K562 (cell line): ENCODE measurements around the gene ARFRP1. TPM values are rescaled to one million over a fixed set of nuclear protein-coding genes. Genes with fewer than 3 reads are reported as not detected.

Experiments used
- ARID1B ChIP-seq: fragments of 450-650 bp; IDR thresholded peaks from 2 replicates; pipeline ENCODE4 v1.6.1; 2016; ENCODE audit warnings: antibody characterized with exemption, mild to moderate bottlenecking, inconsistent platforms
- DDX20 ChIP-seq: fragments of 450-650 bp; IDR thresholded peaks from 2 replicates; pipeline ENCODE4 v1.6.1; 2016; ENCODE audit warnings: missing genetic modification characterization, low read depth, mild to moderate bottlenecking, missing compliant biosample characterization, moderate library complexity
- DNMT1 ChIP-seq: fragments of 450-650 bp; IDR thresholded peaks from 2 replicates; pipeline ENCODE4 v1.6.1; 2016; ENCODE audit warnings: antibody characterized with exemption, mild to moderate bottlenecking
- E2F1 ChIP-seq: sonication (generic); formaldehyde crosslinking; IDR thresholded peaks from 2 replicates; pipeline ENCODE4 v1.8.1; 2023; ENCODE audit warnings: mild to moderate bottlenecking, missing genetic modification reagents, moderate library complexity
- E2F5 ChIP-seq: sonication (generic); formaldehyde crosslinking; IDR thresholded peaks from 2 replicates; pipeline ENCODE4 v1.8.0; 2022; ENCODE audit warnings: mild to moderate bottlenecking, missing genetic modification reagents
- GATAD2A ChIP-seq: fragments of 450-650 bp; IDR thresholded peaks from 2 replicates; pipeline ENCODE4 v1.6.1; 2017
- HNRNPLL ChIP-seq: fragments of 200-400 bp; formaldehyde crosslinking; IDR thresholded peaks from 2 replicates; pipeline ENCODE4 v1.6.1; 2017; ENCODE audit warnings: low read length, low read depth, mild to moderate bottlenecking; ENCODE audit not compliant: poor library complexity, severe bottlenecking
- KDM5B ChIP-seq: fragments of 200-600 bp; sonication (generic); IDR thresholded peaks from 2 replicates; pipeline ENCODE4 v1.6.1; 2012; ENCODE audit warnings: low read depth, mild to moderate bottlenecking, moderate library complexity, low read length, control low read depth, inconsistent platforms; ENCODE audit not compliant: insufficient replicate concordance
- MBD2 ChIP-seq: sonication (generic); IDR thresholded peaks from 2 replicates; pipeline ENCODE4 v1.6.1; 2016; ENCODE audit warnings: low read depth, borderline replicate concordance
- MCM5 ChIP-seq: fragments of 450-650 bp; IDR thresholded peaks from 2 replicates; pipeline ENCODE4 v1.6.1; 2016; ENCODE audit warnings: low read depth
- NR2F6 ChIP-seq: fragments of 450-650 bp; formaldehyde crosslinking; IDR thresholded peaks from 2 replicates; pipeline ENCODE4 v1.4.0; 2020; ENCODE audit warnings: mild to moderate bottlenecking
- PHB ChIP-seq: fragments of 250-450 bp; sonication (Bioruptor Pico); IDR thresholded peaks from 2 replicates; pipeline ENCODE4 v1.5.0; 2021
- RBM17 ChIP-seq: fragments of 200-400 bp; formaldehyde crosslinking; IDR thresholded peaks from 2 replicates; pipeline ENCODE4 v1.6.1; 2017; ENCODE audit warnings: low read depth, mild to moderate bottlenecking, low read length, borderline replicate concordance
- RBM34 ChIP-seq: fragments of 200-400 bp; formaldehyde crosslinking; IDR thresholded peaks from 2 replicates; pipeline ENCODE4 v1.6.1; 2018; ENCODE audit warnings: low read length, borderline replicate concordance; ENCODE audit not compliant: insufficient read depth
- SMARCC2 ChIP-seq: fragments of 450-650 bp; IDR thresholded peaks from 2 replicates; pipeline ENCODE4 v1.6.1; 2017; ENCODE audit warnings: antibody characterized with exemption, moderate library complexity, mild to moderate bottlenecking, low read depth
- SNAPC5 ChIP-seq: fragments of 250-450 bp; sonication (Bioruptor Pico); IDR thresholded peaks from 2 replicates; pipeline ENCODE4 v1.8.0; 2021; ENCODE audit warnings: moderate library complexity, mild to moderate bottlenecking, inconsistent platforms
- USF1 ChIP-seq: sonication (generic); formaldehyde crosslinking; IDR thresholded peaks from 2 replicates; pipeline ENCODE4 v1.9.0; 2022; ENCODE audit warnings: mild to moderate bottlenecking, missing genetic modification reagents
- ZNF740 ChIP-seq, 3 experiments: fragments of 200-800 bp in 1 of 3; sonication (Bioruptor generic) in 1 of 3; sonication (generic) in 1 of 3; formaldehyde crosslinking in 1 of 3; IDR thresholded peaks; 2 replicates each; pipeline versions ENCODE4 v1.6.1 to v1.8.0; 2016 to 2022; ENCODE audit warnings: mild to moderate bottlenecking in 2 of 3, missing compliant biosample characterization in 2 of 3, missing genetic modification characterization in 2 of 3, missing genetic modification reagents in 1 of 3
- ZNF778 ChIP-seq: fragments of 450-650 bp; formaldehyde crosslinking; IDR thresholded peaks from 2 replicates; pipeline ENCODE4 v1.4.0; 2020; ENCODE audit warnings: mild to moderate bottlenecking, moderate library complexity
- polyA plus RNA-seq, 8 experiments: library from polyadenylated mRNA; depleted of rRNA in 4 of 8; stranded (reverse) in 5 of 8; unstranded in 3 of 8; fragments of >200 nt; fragmentation: Nextera tagmentation in 2 of 8; fragmentation: Illumina TruSeq in 1 of 8; extraction: Ambion mirVana in 2 of 8; extraction: Trizol in 1 of 8; gene quantifications; 2 replicates each; pipeline versions ENCODE4 v1.2.1 to v1.2.3, GENCODE V29; 2011 to 2014; ENCODE audit warnings: inconsistent platforms in 1 of 8, missing spikeins in 1 of 8
- total RNA-seq, 7 experiments: library from RNA; depleted of rRNA in 6 of 7; stranded (reverse); fragments of >200 nt in 6 of 7; fragmentation: Illumina TruSeq in 2 of 7; extraction: Trizol in 2 of 7; gene quantifications; 2 replicates each; pipeline versions ENCODE4 v1.2.1 to v1.2.3, GENCODE V29; 2011 to 2021; ENCODE audit warnings: low replicate concordance in 1 of 7

ARFRP1 gene
- total and polyA plus RNA-seq, 9 of the 15 experiments (the other 6 are each of a cell fraction or from before 2014, with no cell fraction given), result 2.2 to 78.9 (median 37.3) TPM

- TF ChIP-seq USF1 (CRISPR knock-in tag) (no peak), KDM5B (peak; percentile 37), RBM17 (no peak), SMARCC2 (no peak; the same call in 1 of the 2 replicates), ZNF740 (CRISPR knock-in tag; IDR thresholded peaks at IDR 0.05) (no peak), ZNF740 (tag; IDR thresholded peaks at IDR 0.05) (no peak), PHB (CRISPR knock-in tag) (no peak), DNMT1 (no peak), NR2F6 (no peak), SNAPC5 (CRISPR knock-in tag) (no peak), HNRNPLL (peak; percentile 73), MBD2 (peak; percentile 50; the same call in 1 of the 2 replicates), ARID1B (no peak), GATAD2A (no peak; the same call in 1 of the 2 replicates), DDX20 (no peak), MCM5 (no peak), E2F5 (no peak), ZNF778 (CRISPR knock-in tag) (no peak), RBM34 (no peak), E2F1 (CRISPR knock-in tag) (peak; percentile 70; the same call in 1 of the 2 replicates)
These were observed 54.5 kb downstream of the ARFRP1 start, which contains the start of gene STMN3 (continued) for GRCh38 chr20:63653041-63653973.
